ENCODE measurements around the gene SERP2.

GRCh38 chr13:44404261-44405132 lies 30.9 kb downstream of the SERP2 start:
- no peak for TF ChIP-seq PBX3 (IDR thresholded peaks at IDR 0.05)
- TF ChIP-seq ESRRA (IDR thresholded peaks at IDR 0.05; ENCODE audit: borderline replicate concordance, low read length), result no peak
- TF ChIP-seq RAD21 (conservative IDR thresholded peaks at IDR 0.05 in 1 of 2, IDR thresholded peaks at IDR 0.05 in 1 of 2), result no peak
- no peak for TF ChIP-seq RARB (CRISPR knock-in tag; IDR thresholded peaks at IDR 0.05)
- no peak for TF ChIP-seq PHF8 (IDR thresholded peaks at IDR 0.05; ENCODE audit: borderline replicate concordance, low read depth)
- no peak for TF ChIP-seq CTCF (IDR thresholded peaks at IDR 0.05)

Measured in A549 (cell line).